Testis (tissue), 3 donors: ENCODE results near the gene EPS8L2. TPM values are rescaled to one million over a fixed set of nuclear protein-coding genes. Genes with fewer than 3 reads are reported as not detected.

Source experiments
- DNase-seq: peaks from one replicate; pipeline ENCODE4 v3.0.0-alpha.2; 2019
- H3K27ac ChIP-seq, 2 donors: fragments of 200-600 bp; sonication (generic); one replicate each; pipeline ENCODE4 v1.5.1; 2019
- H3K27me3 ChIP-seq: fragments of 200-600 bp; sonication (generic); one replicate; pipeline ENCODE4 v1.5.1; 2019
- H3K36me3 ChIP-seq: fragments of 200-600 bp; sonication (generic); one replicate; pipeline ENCODE4 v1.5.1; 2017; ENCODE audit warnings: low read depth; ENCODE audit errors: missing control alignments
- H3K4me1 ChIP-seq: fragments of 200-600 bp; sonication (generic); one replicate; pipeline ENCODE4 v1.5.1; 2019
- H3K4me3 ChIP-seq, 2 donors: fragments of 200-600 bp; sonication (generic); one replicate each; pipeline ENCODE4 v1.5.1; 2017 to 2019
- H3K9me3 ChIP-seq: fragments of 200-600 bp; sonication (generic); one replicate; pipeline ENCODE4 v1.5.1; 2017
- POLR2A ChIP-seq: fragments of 450-650 bp; IDR thresholded peaks from one replicate; pipeline ENCODE4 v1.6.1; 2017; ENCODE audit warnings: antibody characterized with exemption, mild to moderate bottlenecking, moderate library complexity
- WGBS, 2 donors: methylation state at CpG; one replicate each; pipeline ENCODE4 v1.1.5; 2018; 5-methylcytosine and 5-hydroxymethylcytosine counted together
- intact Hi-C: fragments of 100-400 bp; cut with DNase I; formaldehyde crosslinking; loops from one replicate; pipeline ENCODE4 v1.15.1; 2023; ENCODE audit warnings: low total_unique reads
- polyA plus RNA-seq: library from polyadenylated mRNA; stranded (reverse); fragments of 350-450 nt; fragmentation: Illumina TruSeq; extraction: RNeasy Lipid Tissue Mini Kit (QIAGEN cat#74804); gene quantifications from one replicate; pipeline ENCODE4 v1.2.3, GENCODE V29; 2014; ENCODE audit warnings: low read depth, low replicate concordance; ENCODE audit not compliant: insufficient read depth
- total RNA-seq, 2 donors: library from RNA; depleted of rRNA; stranded (reverse); fragments of >200 nt; gene quantifications; one replicate each; pipeline ENCODE4 v1.2.3, GENCODE V29; 2016
- TF ChIP-seq, protein P1 (sequence below), 3 experiments: fragments of 450-650 bp in 2 of 3; fragments of 200-600 bp in 1 of 3; sonication (generic) in 1 of 3; IDR thresholded peaks; one replicate each; pipeline ENCODE4 v1.5.1; 2016 to 2019; ENCODE audit warnings: antibody characterized with exemption in 3 of 3, mild to moderate bottlenecking in 2 of 3, moderate library complexity in 1 of 3

Gene EPS8L2
- total and polyA plus RNA-seq, 3 donors from 2014 or later: 14.3 to 29.1 (median 27.3) TPM

DNA sequence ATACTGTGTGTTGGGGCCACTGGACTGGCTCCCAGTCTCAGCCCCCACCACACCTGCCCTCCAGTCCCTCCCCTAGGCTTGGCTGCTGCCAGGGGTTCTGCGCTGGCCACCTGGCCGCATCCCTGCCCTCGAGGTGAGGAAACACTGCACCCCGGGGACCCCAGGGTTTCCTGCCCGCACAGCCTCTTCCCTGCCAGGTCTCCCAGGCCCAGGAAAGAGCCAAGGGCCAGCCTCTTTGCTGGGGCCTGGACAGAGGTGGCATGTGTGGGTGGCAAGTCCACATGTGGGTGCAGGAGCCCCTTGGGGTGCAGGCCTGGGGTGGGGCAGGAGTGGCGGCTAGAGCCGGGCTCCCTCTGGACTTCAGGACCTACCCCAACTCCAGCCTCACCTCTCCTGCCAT lies 2.5 kb downstream of the EPS8L2 start:
- 87 to 91% methylated on average over 2 to 7 of the region's 7 CpGs for WGBS, 2 donors
- intact Hi-C loops: no loop called here
- Histone ChIP-seq H3K9me3 (no peaks in the 10 kb centered on the region), H3K27ac (no peak overlapping the region), H3K4me1 (peaks cover 40% of the 10 kb centered on the region), H3K36me3 (no peaks in the 10 kb centered on the region), H3K4me3 (no peak overlapping the region), H3K27me3 (no peaks in the 10 kb centered on the region)
- no peak for DNase-seq
- TF ChIP-seq POLR2A: no peak
- TF ChIP-seq, protein P1, sequence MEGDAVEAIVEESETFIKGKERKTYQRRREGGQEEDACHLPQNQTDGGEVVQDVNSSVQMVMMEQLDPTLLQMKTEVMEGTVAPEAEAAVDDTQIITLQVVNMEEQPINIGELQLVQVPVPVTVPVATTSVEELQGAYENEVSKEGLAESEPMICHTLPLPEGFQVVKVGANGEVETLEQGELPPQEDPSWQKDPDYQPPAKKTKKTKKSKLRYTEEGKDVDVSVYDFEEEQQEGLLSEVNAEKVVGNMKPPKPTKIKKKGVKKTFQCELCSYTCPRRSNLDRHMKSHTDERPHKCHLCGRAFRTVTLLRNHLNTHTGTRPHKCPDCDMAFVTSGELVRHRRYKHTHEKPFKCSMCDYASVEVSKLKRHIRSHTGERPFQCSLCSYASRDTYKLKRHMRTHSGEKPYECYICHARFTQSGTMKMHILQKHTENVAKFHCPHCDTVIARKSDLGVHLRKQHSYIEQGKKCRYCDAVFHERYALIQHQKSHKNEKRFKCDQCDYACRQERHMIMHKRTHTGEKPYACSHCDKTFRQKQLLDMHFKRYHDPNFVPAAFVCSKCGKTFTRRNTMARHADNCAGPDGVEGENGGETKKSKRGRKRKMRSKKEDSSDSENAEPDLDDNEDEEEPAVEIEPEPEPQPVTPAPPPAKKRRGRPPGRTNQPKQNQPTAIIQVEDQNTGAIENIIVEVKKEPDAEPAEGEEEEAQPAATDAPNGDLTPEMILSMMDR (IDR thresholded peaks at IDR 0.05): no peak

DNA sequence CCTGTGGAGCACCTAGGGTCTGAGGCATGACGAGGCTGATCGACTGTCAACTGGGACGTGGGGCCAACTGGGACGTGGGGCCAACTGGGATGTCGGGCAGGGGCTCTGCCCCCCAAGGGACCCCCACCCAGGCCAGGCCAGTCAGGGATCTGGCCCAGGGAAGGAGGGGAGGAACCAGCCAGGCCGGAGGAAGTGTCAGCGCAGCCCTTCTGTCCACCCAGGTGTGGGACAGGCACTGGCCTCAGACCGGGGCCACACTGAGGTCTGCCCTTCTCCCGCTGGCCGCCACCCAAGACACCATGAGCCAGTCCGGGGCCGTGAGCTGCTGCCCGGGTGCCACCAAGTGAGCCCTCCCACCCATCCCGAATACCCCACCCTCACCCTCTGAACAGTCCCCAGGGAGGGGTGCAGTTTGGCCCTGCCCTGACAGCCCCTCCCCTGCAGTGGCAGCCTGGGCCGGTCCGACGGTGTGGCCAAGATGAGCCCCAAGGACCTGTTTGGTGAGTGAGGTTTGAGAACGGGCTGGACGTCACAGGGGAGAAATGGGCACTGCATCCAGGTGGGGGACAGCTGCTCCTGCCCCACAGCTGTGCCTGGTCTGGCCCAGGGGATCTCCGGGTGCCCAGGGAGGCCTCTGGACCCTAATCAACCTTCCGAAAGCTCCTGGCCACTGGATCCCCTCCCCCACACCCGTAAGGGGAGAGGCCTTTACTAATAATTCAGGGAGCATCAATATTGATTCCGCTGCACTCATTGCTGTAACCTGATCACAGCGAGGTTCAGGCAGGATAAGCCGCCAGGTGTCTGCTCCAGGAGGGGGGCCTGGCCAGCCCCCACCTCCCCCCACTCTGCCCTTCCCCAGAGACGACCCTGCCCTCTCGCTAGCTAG lies 3.3 kb downstream of the EPS8L2 start:
- Histone ChIP-seq H3K27me3 (no peaks in the 10 kb centered on the region), H3K36me3 (no peaks in the 10 kb centered on the region), H3K9me3 (no peaks in the 10 kb centered on the region), H3K27ac (no peak overlapping the region), H3K4me3 (no peak overlapping the region), H3K4me1 (peaks cover 38% of the 10 kb centered on the region)
- no peak for DNase-seq
- intact Hi-C loops: no loop called here
- no peak for TF ChIP-seq POLR2A
- TF ChIP-seq, protein P1 (IDR thresholded peaks at IDR 0.05): no peak
- WGBS, 2 donors: 80 to 81% methylated on average over 9 to 27 of the region's 27 CpGs

DNA sequence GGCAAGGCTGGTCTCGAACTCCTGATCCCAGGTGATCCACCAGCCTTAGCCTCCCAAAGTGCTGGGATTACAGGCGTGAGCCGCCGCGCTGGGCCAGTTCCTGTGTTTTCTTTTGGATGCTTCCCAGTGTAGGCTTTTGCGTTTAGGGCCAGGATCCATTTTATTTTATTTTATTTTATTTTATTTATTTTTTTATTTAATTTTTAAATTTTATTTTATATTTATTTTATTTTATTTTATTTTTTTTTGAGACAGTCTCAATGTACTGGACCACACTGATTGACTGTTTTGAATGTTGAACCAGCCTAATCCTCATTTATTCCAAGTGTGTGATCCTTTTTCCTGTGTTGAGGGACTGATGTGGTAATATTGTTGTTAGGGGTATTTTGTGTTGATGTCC lies 8.4 kb downstream of the EPS8L2 start:
- 98 to 99% methylated on average over 6 of the region's 6 CpGs for WGBS, 2 donors

DNA sequence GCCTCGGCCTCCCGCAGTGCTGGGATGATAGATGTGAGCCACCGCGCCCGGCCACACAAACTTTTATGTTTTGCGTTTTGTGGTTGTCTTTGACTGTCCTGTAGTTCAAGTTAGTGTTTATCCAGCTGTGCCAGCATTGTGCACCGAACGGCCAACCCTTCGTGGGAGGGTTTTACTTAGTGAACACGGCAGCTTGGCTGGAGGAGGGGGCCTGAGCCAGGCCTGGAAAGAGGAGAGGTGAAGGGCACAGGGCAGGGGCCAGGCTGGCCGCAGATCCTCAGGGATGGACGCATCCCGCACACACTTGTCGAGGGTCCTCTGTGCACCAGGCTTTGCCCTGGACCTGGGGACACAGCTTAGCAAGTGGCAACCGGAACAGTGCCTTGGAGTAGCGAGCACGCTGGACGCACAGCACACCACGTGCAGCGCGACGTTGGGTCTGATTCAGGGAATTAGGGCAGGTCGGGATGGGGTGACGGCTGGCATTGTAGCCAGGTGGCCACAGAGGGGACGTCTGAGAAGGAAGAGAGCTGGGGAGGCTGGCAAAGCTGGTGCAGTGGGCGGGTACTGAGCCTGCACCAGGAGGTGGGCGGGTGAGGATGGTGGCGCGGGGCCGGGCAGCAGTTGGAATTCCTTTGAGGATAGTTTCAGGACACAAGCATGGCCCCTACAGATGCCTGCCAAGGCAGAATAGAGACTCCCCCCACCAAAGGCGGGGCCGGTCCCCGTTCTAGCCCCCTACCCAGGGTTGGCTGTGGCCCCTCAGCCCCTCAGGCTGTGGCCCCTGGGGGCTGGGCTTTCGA lies 13.4 kb downstream of the EPS8L2 start:
- 77 to 84% methylated on average over 31 to 34 of the region's 34 CpGs for WGBS, 2 donors
- H3K27ac ChIP-seq: no peak overlapping the region
- no peak overlapping the region for H3K4me3 ChIP-seq
- intact Hi-C loops: loop anchor here (10.0 kb wide), 1 partner anchor 165 kb away; no protein-coding TSS in a partner anchor
- H3K27me3 ChIP-seq: no peaks in the 10 kb centered on the region
- no peaks in the 10 kb centered on the region for H3K9me3 ChIP-seq
- TF ChIP-seq, protein P1 (IDR thresholded peaks at IDR 0.05): no peak
- no peak for TF ChIP-seq POLR2A
- peaks cover 9% of the 10 kb centered on the region for H3K4me1 ChIP-seq
- no peak for DNase-seq
- no peaks in the 10 kb centered on the region for H3K36me3 ChIP-seq

More for the DNA sequence above, 8.4 kb downstream of the EPS8L2 start:
- DNase-seq: no peak
- H3K4me1 ChIP-seq: peaks cover 16% of the 10 kb centered on the region
- no peak for TF ChIP-seq POLR2A
- TF ChIP-seq, protein P1 (IDR thresholded peaks at IDR 0.05): no peak
- intact Hi-C loops: no loop called here
- H3K4me3 ChIP-seq: no peak overlapping the region
- no peaks in the 10 kb centered on the region for H3K9me3 ChIP-seq
- H3K27ac ChIP-seq: no peak overlapping the region
- no peaks in the 10 kb centered on the region for H3K27me3 ChIP-seq
- no peaks in the 10 kb centered on the region for H3K36me3 ChIP-seq
